KOPT-K1 (cell line): Measurements from ENCODE around the gene PGS1.
A peak's percentile ranks its signal among the peaks of the same experiment; 100 is the strongest.

Experiments used
- H3K27ac ChIP-seq: fragments of 200-600 bp; sonication (generic); 2 replicates; pipeline ENCODE4 v1.5.1; 2016; ENCODE audit warnings: antibody characterized with exemption, mild to moderate bottlenecking, low read depth, low read length; ENCODE audit not compliant: poor library complexity, severe bottlenecking
- H3K36me3 ChIP-seq: fragments of 200-600 bp; sonication (generic); 2 replicates; pipeline ENCODE4 v1.5.1; 2017; ENCODE audit warnings: antibody characterized with exemption, mild to moderate bottlenecking, low read length, moderate library complexity; ENCODE audit not compliant: insufficient read depth
- H3K9me3 ChIP-seq: fragments of 200-600 bp; sonication (generic); 2 replicates; pipeline ENCODE4 v1.5.1; 2017; ENCODE audit warnings: antibody characterized with exemption, low read length, mild to moderate bottlenecking; ENCODE audit not compliant: insufficient read depth, poor library complexity, severe bottlenecking

PGS1 gene

GRCh38 chr17:78401246-78401645 lies 22.8 kb downstream of the PGS1 start:
- peaks cover 100% of the 10 kb centered on the region for H3K36me3 ChIP-seq
- no peak overlapping the region for H3K27ac ChIP-seq
- H3K9me3 ChIP-seq: no peaks in the 10 kb centered on the region

DNA sequence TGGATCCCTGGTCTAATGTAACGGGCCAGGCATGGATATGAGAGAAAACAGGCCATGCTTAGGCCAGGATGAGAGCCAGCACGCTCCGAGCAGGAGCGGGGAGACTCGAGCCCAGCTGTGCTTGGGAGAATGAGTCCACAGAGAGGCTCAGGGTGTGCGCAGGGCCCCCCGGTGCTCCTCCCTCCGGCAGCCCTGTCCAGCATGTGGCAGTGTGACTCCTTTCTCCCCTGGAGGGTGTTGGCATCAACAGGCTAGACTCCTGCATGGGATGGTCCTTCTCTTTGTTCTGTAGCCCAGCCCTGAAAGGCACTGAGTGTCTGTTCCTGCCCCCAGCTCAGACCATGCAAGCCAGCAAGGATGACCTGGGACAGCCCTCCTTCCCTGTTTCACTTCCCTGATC lies 23.4 kb downstream of the PGS1 start:
- no peak overlapping the region for H3K27ac ChIP-seq
- H3K9me3 ChIP-seq: no peaks in the 10 kb centered on the region
- peaks cover 100% of the 10 kb centered on the region for H3K36me3 ChIP-seq

GRCh38 chr17:78403822-78404221 lies 25.4 kb downstream of the PGS1 start:
- Histone ChIP-seq H3K9me3 (no peaks in the 10 kb centered on the region), H3K36me3 (peaks cover 100% of the 10 kb centered on the region), H3K27ac (no peak overlapping the region)

DNA sequence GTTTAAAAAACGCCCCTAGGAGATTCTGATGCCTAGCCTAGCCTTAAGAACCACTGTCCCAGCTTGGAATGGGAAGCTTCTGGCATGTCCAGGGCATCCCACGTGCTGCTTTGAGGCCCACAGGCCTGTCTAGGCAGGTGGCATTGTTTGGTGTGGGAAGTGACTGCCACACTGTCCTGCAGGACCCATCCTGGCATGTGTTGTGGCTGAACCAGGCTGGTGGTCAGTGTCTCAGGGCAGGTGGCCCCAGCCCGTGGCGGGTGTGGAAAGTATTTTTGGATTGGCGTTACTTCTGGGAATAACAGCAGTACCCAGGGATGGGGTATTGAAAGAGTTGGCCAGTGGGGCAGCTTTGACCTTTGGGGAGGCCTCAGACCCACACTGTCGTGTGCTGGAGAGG lies 27.9 kb downstream of the PGS1 start:
- Histone ChIP-seq H3K27ac (no peak overlapping the region), H3K36me3 (peaks cover 94% of the 10 kb centered on the region), H3K9me3 (no peaks in the 10 kb centered on the region)

- H3K36me3 ChIP-seq: peaks cover 94% of the 10 kb centered on the region
- H3K9me3 ChIP-seq: no peaks in the 10 kb centered on the region
- no peak overlapping the region for H3K27ac ChIP-seq
These were observed 28.5 kb downstream of the PGS1 start for GRCh38 chr17:78406920-78407319.

DNA sequence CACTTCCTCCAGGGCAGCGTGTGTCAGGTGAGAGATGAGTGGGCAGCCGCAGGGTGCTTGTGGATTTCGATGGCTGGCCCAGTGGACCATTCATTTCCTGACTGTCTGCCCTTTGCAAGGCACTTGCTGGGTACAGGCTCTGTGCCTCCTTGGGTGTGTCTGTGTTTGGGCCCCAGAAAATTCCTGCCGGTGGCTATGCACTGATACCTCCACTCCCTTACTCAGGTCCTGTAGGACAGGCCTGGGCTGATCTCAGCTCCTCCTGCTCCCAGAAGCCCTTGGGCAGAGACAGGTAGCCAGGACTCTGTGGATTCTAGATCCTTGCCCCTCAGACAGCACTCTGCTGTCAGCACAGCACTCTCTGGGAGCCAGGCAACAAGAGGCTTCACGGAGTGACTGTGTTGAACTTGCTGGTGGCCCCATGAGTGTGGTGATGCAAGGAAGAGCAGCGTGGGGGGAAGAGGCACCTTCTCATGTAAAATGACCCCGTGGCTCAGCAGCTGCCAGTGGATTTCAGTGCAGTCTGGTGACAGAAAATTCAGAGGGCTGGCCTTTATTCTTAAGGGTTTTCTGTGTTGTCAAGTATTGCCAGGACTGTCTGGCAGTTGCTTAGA lies 29.0 kb downstream of the PGS1 start:
- no peaks in the 10 kb centered on the region for H3K9me3 ChIP-seq
- no peak overlapping the region for H3K27ac ChIP-seq
- peaks cover 94% of the 10 kb centered on the region for H3K36me3 ChIP-seq

DNA sequence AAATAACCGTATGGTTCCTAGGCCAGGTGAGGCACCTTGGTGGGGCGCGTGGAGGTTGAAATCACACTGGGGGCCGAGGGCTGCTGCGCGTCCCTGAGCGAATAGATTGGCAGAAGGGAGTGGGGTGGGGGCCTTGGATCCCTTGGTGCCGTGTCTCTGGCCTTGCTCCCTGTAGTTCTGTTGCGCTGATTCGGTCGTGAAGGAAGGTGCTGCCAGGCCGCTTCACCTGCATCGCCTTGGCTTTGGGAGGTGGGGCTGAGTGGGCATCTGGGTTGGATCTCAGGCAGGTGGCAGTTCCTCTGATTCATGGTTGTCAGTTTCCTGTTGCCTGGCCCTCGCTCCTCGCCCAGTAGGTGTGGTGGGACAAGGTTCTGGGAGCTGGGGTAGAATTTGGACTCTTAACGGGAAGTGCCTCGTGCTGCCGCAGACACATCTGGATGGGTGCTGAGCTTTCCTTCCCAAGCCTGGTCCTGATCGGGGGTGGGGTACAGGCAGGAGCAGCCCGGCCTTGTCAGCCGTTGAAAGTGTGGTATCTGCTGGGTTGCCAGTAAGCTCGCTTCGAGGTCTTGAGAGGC lies 30.1 kb downstream of the PGS1 start:
- Histone ChIP-seq H3K9me3 (no peaks in the 10 kb centered on the region), H3K36me3 (peaks cover 94% of the 10 kb centered on the region), H3K27ac (no peak overlapping the region)

GRCh38 chr17:78409191-78409928 lies 30.9 kb downstream of the PGS1 start:
- no peak overlapping the region for H3K27ac ChIP-seq

DNA sequence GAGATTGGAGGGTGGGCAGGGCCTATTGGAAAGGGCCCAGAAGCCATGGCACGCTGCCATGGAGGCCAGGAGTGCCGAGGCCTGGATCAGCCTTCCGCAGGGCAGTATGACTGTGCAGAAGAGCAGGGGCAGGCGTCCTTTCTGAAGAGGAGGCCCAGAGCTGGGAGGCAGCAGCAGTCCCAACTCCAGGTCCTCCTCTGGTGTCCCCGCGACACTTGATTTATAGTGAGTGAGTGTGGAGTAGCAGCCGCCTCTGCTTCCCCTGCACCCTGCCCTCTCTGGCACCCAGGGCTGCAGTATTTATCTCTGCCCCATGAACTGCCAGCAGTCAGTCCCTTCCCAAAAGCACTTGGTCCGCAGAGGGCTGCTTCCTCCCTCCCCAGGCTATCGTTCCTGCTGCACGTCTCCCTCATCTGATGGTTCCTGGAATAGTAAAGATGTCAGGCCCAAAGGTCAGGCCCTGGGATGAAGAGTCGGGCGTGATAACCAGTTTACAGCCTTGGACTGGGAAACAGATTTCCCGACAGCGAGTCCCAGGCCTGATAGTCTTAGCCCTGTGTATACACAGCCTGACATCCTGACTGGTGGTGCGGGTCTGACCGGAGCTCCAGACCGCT lies 32.9 kb downstream of the PGS1 start:
- H3K27ac ChIP-seq: no peak overlapping the region
- H3K9me3 ChIP-seq: no peaks in the 10 kb centered on the region
- H3K36me3 ChIP-seq: peaks cover 94% of the 10 kb centered on the region

More at GRCh38 chr17:78409191-78409928, 30.9 kb downstream of the PGS1 start:
- Histone ChIP-seq H3K9me3 (no peaks in the 10 kb centered on the region), H3K36me3 (peaks cover 94% of the 10 kb centered on the region)

DNA sequence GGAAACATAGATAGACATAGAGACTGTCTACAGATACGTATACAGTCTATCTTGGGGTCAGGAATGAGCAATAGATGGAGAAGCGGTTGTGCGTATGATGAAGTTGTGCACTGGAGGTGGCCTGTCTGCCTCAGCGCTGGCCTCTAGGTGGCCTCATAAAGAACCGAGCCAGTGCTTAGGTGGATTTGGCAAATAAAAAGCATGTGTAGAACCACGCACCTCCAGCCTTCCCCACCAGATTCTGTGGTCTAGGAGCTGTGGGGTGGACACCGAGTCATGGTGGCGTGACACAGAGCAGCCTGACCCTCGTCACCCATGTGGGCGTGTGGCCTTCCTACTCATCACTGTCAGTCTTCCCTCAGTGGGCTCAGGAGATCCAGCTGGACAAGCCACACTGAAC lies 34.0 kb downstream of the PGS1 start:
- Histone ChIP-seq H3K36me3 (peaks cover 94% of the 10 kb centered on the region), H3K9me3 (no peaks in the 10 kb centered on the region), H3K27ac (no peak overlapping the region)

DNA sequence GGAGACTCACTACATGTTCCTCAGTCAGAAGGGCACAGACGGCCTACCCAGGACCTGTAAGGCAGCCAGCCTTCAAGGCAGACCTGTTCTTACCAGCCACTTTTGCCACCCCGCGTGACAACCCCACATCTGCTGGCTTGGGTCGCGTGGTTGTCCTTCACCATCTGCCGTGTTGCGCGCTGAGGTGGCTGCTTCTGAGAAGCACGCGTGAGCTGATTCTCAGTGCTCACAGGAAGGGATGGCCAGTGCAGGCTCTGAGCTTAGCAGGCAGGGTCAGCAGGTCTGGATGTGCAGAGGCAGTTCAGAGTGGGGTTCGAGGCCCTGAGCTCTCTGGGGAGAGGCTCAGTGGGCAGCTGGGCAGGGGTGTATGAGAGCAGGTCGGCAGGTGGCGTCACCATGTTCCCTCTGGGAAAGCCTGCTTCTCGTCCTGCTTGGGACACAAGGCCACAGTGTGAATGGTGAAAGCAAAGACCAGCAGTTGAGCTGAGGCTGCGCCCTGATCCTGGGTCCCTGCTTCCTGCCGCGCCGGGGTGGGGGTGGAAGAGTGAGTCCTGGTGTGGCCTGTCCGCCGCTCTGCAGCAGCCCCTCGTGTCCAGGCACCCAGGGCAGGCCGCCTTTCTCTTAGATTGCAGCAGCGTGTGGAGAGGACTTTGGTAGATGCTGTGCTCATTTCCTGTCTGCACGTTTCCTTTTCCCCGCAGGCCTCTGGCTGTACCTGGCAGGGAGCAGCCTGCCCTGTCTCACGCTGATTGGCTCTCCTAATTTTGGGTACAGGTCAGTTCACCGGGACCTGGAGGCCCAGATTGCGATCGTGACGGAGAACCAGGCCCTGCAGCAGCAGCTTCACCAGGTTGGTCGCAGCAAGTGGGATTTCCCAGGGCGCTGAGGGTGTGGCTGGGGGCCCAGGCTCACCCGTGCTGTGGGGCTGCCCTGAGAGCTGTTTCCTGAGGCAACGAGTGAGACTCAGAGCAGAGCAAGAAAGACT lies 36.0 kb downstream of the PGS1 start:
- peaks cover 90% of the 10 kb centered on the region for H3K36me3 ChIP-seq
- H3K27ac ChIP-seq: peak overlapping the region; percentile 22
- no peaks in the 10 kb centered on the region for H3K9me3 ChIP-seq

GRCh38 chr17:78415821-78416711 lies 37.6 kb downstream of the PGS1 start:
- H3K9me3 ChIP-seq: no peaks in the 10 kb centered on the region
- peaks cover 96% of the 10 kb centered on the region for H3K36me3 ChIP-seq
- H3K27ac ChIP-seq: no peak overlapping the region

GRCh38 chr17:78416791-78417530 lies 38.5 kb downstream of the PGS1 start:
- H3K36me3 ChIP-seq: peaks cover 96% of the 10 kb centered on the region
- H3K27ac ChIP-seq: no peak overlapping the region
- no peaks in the 10 kb centered on the region for H3K9me3 ChIP-seq
